ENCODE results near the gene JARID2.

DNA sequence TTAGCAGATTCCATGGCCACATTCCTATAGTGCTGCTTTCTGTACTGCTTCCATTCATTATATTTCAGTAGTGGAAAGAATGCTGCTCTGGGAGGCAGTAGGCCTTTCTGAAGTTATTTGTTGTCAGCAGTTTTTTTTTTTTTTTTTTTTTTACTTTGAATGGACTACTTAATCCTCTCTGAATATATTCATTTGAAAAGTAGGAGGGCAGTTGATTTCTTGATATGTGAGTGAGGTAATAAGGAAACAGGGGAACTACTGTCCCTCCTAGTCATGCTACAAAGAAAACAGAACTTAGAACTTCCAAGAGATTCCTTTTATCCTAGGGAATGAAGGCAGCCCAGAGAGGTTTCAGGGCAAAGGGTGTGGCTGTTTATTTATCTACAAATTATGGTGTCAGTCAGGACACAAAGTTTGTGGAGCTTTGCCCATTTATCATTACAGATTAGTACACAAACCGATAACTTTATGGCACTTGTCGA, 155.9 kb downstream of the JARID2 start:
- no peak for TF ChIP-seq GATA2 (IDR thresholded peaks at IDR 0.05; ENCODE audit: low read depth, low read length)
- no peak for TF ChIP-seq GATA3 (IDR thresholded peaks at IDR 0.05; ENCODE audit: low read depth, low read length)

Data from SH-SY5Y (cell line).